ENCODE results near the gene GAS5. TPM values are rescaled to one million over a fixed set of nuclear protein-coding genes. Genes with fewer than 3 reads are reported as not detected.
A peak's percentile ranks its signal among the peaks of the same experiment; 100 is the strongest.

GAS5 gene
- total RNA-seq, 4 donors from 2014 or later: 91.9 to 138 (median 98.4) TPM

DNA sequence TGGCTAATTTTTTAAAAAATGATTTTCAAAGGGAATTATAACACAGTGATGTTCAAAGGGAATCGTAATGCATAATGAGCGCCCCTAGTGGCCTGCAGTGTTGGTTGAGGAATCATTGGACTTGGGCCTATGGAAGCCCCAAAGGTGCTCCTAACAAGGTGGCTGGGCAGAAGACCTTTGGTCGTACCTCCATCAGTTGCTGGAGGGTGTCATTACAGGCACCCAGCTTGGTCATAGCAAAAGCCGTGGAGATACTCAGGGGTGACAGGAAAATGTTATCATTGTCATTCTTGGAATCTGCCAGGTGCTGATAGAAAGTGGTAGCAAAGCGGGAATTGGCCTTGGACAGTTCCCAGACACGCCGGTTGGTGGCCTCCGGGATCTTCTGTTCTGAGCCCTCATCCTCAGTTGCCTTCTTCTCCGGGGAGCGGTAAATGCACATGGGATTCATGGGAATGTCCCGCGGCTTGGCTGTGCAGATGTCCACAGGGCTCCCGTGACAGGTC is 46.6 kb upstream of the GAS5 start:
- ATAC-seq: no peak
- in situ Hi-C loops (cut with MboI; ENCODE audit: low sequenced_read_pairs in 4 of 4) (no loop called here), intact Hi-C loops (cut with DNase I; ENCODE audit: low total_unique reads) (no loop called here)
- Histone ChIP-seq H3K27me3 (no peaks in the 10 kb centered on the region), H3K9me3 (no peaks in the 10 kb centered on the region), H3K27ac (no peak overlapping the region), H3K4me3 (no peak overlapping the region), H3K36me3 (no peaks in the 10 kb centered on the region), H3K4me1 (no peaks in the 10 kb centered on the region)
- no peak for DNase-seq
- TF ChIP-seq CTCF (IDR thresholded peaks at IDR 0.05 in 4 of 5, conservative IDR thresholded peaks at IDR 0.05 in 1 of 5) (peak in 1 of 5 experiments; percentile 36), POLR2A (IDR thresholded peaks at IDR 0.05) (no peak)

DNA sequence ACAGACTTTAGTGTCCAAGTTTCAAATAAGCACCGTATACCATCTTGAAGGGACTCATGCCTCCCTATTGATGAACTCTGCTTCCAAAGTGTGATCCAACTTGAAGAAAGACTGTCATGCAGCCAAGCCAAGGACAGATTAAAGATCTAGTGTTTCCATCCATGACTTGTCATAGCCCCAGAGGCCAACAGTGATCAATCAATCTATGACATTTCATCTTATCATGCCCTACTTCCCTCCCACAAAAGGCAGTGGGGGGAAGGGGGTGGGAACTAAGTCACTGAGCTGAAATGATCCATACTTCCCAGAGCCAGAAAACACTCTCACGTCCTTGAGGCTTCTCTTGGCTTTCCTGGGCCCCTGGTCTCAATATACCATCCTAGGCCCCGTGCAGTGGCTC is 45.3 kb upstream of the GAS5 start:
- Histone ChIP-seq H3K9me3 (no peaks in the 10 kb centered on the region), H3K36me3 (no peaks in the 10 kb centered on the region), H3K4me3 (no peak overlapping the region), H3K4me1 (no peaks in the 10 kb centered on the region), H3K27ac (no peak overlapping the region), H3K27me3 (no peaks in the 10 kb centered on the region)
- in situ Hi-C loops (cut with MboI; ENCODE audit: low sequenced_read_pairs in 4 of 4): no loop called here
- intact Hi-C loops (cut with DNase I; ENCODE audit: low total_unique reads): no loop called here
- no peak for ATAC-seq
- no peak for DNase-seq
- TF ChIP-seq POLR2A (IDR thresholded peaks at IDR 0.05): no peak
- no peak for TF ChIP-seq CTCF (IDR thresholded peaks at IDR 0.05 in 4 of 5, conservative IDR thresholded peaks at IDR 0.05 in 1 of 5)

- in situ Hi-C loops (cut with MboI; ENCODE audit: low sequenced_read_pairs in 4 of 4): no loop called here
- Histone ChIP-seq H3K27me3 (no peaks in the 10 kb centered on the region), H3K36me3 (no peaks in the 10 kb centered on the region), H3K27ac (no peak overlapping the region), H3K4me1 (peaks cover 0 to 5% of the 10 kb centered on the region in 2 donors), H3K4me3 (no peak overlapping the region), H3K9me3 (no peaks in the 10 kb centered on the region)
- DNase-seq (no peak), ATAC-seq (no peak)
- intact Hi-C loops (cut with DNase I; ENCODE audit: low total_unique reads): no loop called here
- no peak for TF ChIP-seq CTCF (IDR thresholded peaks at IDR 0.05 in 4 of 5, conservative IDR thresholded peaks at IDR 0.05 in 1 of 5)
These were observed 36.2 kb upstream of the GAS5 start for GRCh38 chr1:173903827-173904531.

GRCh38 chr1:173900992-173901391 is 33.2 kb upstream of the GAS5 start:
- in situ Hi-C loops (cut with MboI; ENCODE audit: low sequenced_read_pairs in 4 of 4): no loop called here
- H3K4me1 ChIP-seq: peaks cover 0 to 5% of the 10 kb centered on the region in 2 donors
- H3K27ac ChIP-seq: no peak overlapping the region
- ATAC-seq (no peak), DNase-seq (no peak)
- no peaks in the 10 kb centered on the region for H3K27me3 ChIP-seq
- intact Hi-C loops (cut with DNase I; ENCODE audit: low total_unique reads): no loop called here
- H3K36me3 ChIP-seq: no peaks in the 10 kb centered on the region
- no peak overlapping the region for H3K4me3 ChIP-seq
- H3K9me3 ChIP-seq: no peaks in the 10 kb centered on the region
- no peak for TF ChIP-seq POLR2A (IDR thresholded peaks at IDR 0.05)
- no peak for TF ChIP-seq CTCF (IDR thresholded peaks at IDR 0.05 in 4 of 5, conservative IDR thresholded peaks at IDR 0.05 in 1 of 5)

All from gastrocnemius medialis (tissue), 4 donors.